Measurements from ENCODE around the gene LOXHD1. TPM values are rescaled to one million over a fixed set of nuclear protein-coding genes. Genes with fewer than 3 reads are reported as not detected.

LOXHD1 gene
- total and polyA plus RNA-seq, 2 of the 13 experiments (the other 11 are each of a cell fraction or from before 2014, with no cell fraction given): not detected

DNA sequence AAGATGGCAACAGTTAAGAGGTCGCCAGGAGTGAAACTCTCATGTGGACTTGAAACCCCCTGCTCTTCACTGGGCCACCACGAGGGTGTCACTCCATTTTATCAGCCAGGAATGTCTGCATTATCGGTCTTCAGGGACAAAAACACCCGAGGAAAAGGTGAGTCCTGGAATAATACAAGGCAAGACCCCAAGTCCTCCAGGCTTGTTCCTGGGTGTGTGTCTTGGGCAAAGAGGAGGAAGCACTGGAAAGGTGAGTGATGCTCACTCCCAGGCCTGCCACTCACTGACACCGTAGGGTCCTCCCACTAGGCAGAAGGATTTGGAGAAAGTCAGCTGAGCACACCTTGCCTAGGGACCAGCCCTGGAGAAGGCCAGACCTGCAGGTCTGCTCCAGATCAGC lies 86.9 kb downstream of the LOXHD1 start:
- CTCF ChIA-PET (ENCODE audit: low intra/inter-chr PET ratio, low total read pairs): no interaction called here
- FAIRE-seq (no peak), ATAC-seq (no peak), DNase-seq (ENCODE audit: low spot score) (no peak)
- no peak overlapping the region for H3K4me2 ChIP-seq (ENCODE audit: low read depth, low read length)
- BruUV-seq (replicated peaks): no TSS peak
- WGBS (ENCODE audit: low lambda C conversion rate): no CpG with 5 or more reads among the region's 5 CpGs
- no peak overlapping the region for H2AFZ ChIP-seq (ENCODE audit: low read length)
- H3K4me3 ChIP-seq (replicated peaks in 1 of 3; ENCODE audit: insufficient read depth in 1 of 3, low read depth in 2 of 3, low read length in 3 of 3): no peak overlapping the region
- POLR2A ChIA-PET: no interaction called here
- H3K79me2 ChIP-seq (ENCODE audit: insufficient read depth, low read length): no peaks in the 10 kb centered on the region
- no peak overlapping the region for H3K9ac ChIP-seq (ENCODE audit: insufficient read depth, low read depth, low read length)
- no peaks in the 10 kb centered on the region for H3K9me3 ChIP-seq (ENCODE audit: low read length)
- no peaks in the 10 kb centered on the region; a peak in 1 of 5 replicates for H3K27me3 ChIP-seq (ENCODE audit: control insufficient read depth in 1 of 2, insufficient read depth in 2 of 2, low read length in 2 of 2)
- TF ChIP-seq FOXK2 (IDR thresholded peaks at IDR 0.05) (no peak), TCF7 (IDR thresholded peaks at IDR 0.05; ENCODE audit: low read depth) (no peak), ETV6 (CRISPR knock-in tag; conservative IDR thresholded peaks at IDR 0.05) (no peak), ZNF564 (CRISPR knock-in tag; IDR thresholded peaks at IDR 0.05) (no peak), NCOA1 (CRISPR knock-in tag; IDR thresholded peaks at IDR 0.05) (no peak), ZNF282 (IDR thresholded peaks at IDR 0.05; ENCODE audit: partially characterized antibody) (no peak), HOXA5 (CRISPR knock-in tag; IDR thresholded peaks at IDR 0.05) (no peak)
- TF ChIP-seq, protein P1, sequence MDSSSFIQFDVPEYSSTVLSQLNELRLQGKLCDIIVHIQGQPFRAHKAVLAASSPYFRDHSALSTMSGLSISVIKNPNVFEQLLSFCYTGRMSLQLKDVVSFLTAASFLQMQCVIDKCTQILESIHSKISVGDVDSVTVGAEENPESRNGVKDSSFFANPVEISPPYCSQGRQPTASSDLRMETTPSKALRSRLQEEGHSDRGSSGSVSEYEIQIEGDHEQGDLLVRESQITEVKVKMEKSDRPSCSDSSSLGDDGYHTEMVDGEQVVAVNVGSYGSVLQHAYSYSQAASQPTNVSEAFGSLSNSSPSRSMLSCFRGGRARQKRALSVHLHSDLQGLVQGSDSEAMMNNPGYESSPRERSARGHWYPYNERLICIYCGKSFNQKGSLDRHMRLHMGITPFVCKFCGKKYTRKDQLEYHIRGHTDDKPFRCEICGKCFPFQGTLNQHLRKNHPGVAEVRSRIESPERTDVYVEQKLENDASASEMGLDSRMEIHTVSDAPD (CRISPR knock-in tag; IDR thresholded peaks at IDR 0.05): no peak
- TF ChIP-seq, protein P2, sequence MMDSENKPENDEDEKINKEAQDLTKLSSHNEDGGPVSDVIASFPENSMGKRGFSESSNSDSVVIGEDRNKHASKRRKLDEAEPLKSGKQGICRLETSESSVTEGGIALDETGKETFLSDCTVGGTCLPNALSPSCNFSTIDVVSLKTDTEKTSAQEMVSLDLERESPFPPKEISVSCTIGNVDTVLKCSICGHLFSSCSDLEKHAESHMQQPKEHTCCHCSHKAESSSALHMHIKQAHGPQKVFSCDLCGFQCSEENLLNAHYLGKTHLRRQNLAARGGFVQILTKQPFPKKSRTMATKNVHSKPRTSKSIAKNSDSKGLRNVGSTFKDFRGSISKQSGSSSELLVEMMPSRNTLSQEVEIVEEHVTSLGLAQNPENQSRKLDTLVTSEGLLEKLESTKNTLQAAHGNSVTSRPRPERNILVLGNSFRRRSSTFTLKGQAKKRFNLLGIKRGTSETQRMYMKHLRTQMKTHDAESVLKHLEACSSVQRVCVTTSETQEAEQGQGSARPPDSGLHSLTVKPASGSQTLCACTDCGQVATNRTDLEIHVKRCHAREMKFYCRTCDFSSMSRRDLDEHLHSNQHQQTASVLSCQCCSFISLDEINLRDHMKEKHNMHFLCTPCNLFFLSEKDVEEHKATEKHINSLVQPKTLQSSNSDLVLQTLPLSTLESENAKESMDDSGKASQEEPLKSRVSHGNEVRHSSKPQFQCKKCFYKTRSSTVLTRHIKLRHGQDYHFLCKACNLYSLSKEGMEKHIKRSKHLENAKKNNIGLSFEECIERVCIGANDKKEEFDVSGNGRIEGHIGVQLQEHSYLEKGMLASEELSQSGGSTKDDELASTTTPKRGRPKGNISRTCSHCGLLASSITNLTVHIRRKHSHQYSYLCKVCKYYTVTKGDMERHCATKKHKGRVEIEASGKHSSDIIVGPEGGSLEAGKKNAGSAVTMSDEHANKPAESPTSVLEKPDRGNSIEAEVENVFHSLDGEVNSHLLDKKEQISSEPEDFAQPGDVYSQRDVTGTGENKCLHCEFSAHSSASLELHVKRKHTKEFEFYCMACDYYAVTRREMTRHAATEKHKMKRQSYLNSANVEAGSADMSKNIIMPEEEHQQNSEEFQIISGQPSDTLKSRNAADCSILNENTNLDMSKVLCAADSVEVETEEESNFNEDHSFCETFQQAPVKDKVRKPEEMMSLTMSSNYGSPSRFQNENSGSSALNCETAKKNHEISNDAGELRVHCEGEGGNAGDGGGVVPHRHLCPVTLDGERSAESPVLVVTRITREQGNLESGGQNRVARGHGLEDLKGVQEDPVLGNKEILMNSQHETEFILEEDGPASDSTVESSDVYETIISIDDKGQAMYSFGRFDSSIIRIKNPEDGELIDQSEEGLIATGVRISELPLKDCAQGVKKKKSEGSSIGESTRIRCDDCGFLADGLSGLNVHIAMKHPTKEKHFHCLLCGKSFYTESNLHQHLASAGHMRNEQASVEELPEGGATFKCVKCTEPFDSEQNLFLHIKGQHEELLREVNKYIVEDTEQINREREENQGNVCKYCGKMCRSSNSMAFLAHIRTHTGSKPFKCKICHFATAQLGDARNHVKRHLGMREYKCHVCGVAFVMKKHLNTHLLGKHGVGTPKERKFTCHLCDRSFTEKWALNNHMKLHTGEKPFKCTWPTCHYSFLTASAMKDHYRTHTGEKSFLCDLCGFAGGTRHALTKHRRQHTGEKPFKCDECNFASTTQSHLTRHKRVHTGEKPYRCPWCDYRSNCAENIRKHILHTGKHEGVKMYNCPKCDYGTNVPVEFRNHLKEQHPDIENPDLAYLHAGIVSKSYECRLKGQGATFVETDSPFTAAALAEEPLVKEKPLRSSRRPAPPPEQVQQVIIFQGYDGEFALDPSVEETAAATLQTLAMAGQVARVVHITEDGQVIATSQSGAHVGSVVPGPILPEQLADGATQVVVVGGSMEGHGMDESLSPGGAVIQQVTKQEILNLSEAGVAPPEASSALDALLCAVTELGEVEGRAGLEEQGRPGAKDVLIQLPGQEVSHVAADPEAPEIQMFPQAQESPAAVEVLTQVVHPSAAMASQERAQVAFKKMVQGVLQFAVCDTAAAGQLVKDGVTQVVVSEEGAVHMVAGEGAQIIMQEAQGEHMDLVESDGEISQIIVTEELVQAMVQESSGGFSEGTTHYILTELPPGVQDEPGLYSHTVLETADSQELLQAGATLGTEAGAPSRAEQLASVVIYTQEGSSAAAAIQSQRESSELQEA (CRISPR knock-in tag; IDR thresholded peaks at IDR 0.05; ENCODE audit: not compliant biosample characterization): no peak
- in situ Hi-C loops (cut with HindIII; ENCODE audit: extremely low pct_ligation_motif_present, low pct_unique_long_range_greater_than_20kb) (no loop called here), intact Hi-C loops (cut with micrococcal nuclease; ENCODE audit: unreplicated experiment) (no loop called here)
- no peaks in the 10 kb centered on the region for H3K4me1 ChIP-seq (ENCODE audit: insufficient read depth, low read length)
- no peaks in the 10 kb centered on the region for H3K36me3 ChIP-seq (replicated peaks in 1 of 2; ENCODE audit: control insufficient read depth in 1 of 2, insufficient read depth in 2 of 2, low read length in 2 of 2)
- no peaks in the 10 kb centered on the region for H4K20me1 ChIP-seq (ENCODE audit: insufficient read depth, low read length)
- no peak overlapping the region for H3K27ac ChIP-seq (ENCODE audit: extremely low read length, insufficient read depth, low read length)
